Measurements from ENCODE around the gene MACROD2.
"Not testable (repeated sequence)": the region's sequence is repeated elsewhere in the genome, so short reads cannot be mapped to it uniquely, and the experiment has no call there.

MACROD2 gene

GRCh38 chr20:15076785-15077184 is 1081.5 kb downstream of the MACROD2 start:
- no peak for DNase-seq

- no peak for DNase-seq
These were observed 1082.5 kb downstream of the MACROD2 start for GRCh38 chr20:15077733-15078250.

GRCh38 chr20:15079594-15080340 is 1084.5 kb downstream of the MACROD2 start:
- no peak for DNase-seq

GRCh38 chr20:15081261-15081660 is 1085.9 kb downstream of the MACROD2 start:
- DNase-seq = no peak

GRCh38 chr20:15091421-15092037 is 1096.2 kb downstream of the MACROD2 start:
- no peak for DNase-seq

GRCh38 chr20:15098351-15098750 is 1103.0 kb downstream of the MACROD2 start:
- DNase-seq = no peak

GRCh38 chr20:15099130-15099529 is 1103.8 kb downstream of the MACROD2 start:
- no peak for DNase-seq

- DNase-seq = no peak
These were observed 1105.3 kb downstream of the MACROD2 start for GRCh38 chr20:15100506-15101160.

GRCh38 chr20:15107931-15108330 is 1112.6 kb downstream of the MACROD2 start:
- no peak for DNase-seq

- no peak for DNase-seq
These were observed 1114.2 kb downstream of the MACROD2 start for GRCh38 chr20:15109494-15109893.

- no peak for DNase-seq
These were observed 1116.3 kb downstream of the MACROD2 start for GRCh38 chr20:15111654-15112053.

GRCh38 chr20:15113144-15113773 is 1117.9 kb downstream of the MACROD2 start:
- DNase-seq = no peak

GRCh38 chr20:15119852-15120487 is 1124.7 kb downstream of the MACROD2 start:
- no peak for DNase-seq

GRCh38 chr20:15122613-15123012 is 1127.3 kb downstream of the MACROD2 start:
- no peak for DNase-seq

- no peak for DNase-seq
These were observed 1135.9 kb downstream of the MACROD2 start for GRCh38 chr20:15131176-15131575.

GRCh38 chr20:15138548-15139126 is 1143.3 kb downstream of the MACROD2 start:
- no peak for DNase-seq

GRCh38 chr20:15139522-15139921 is 1144.2 kb downstream of the MACROD2 start:
- no peak for DNase-seq

- no peak for DNase-seq
These were observed 1145.0 kb downstream of the MACROD2 start for GRCh38 chr20:15140286-15140685.

GRCh38 chr20:15140940-15141339 is 1145.6 kb downstream of the MACROD2 start:
- not testable (repeated sequence) for DNase-seq

GRCh38 chr20:15141861-15142260 is 1146.5 kb downstream of the MACROD2 start:
- DNase-seq = no peak

GRCh38 chr20:15143478-15143877 is 1148.2 kb downstream of the MACROD2 start:
- DNase-seq = no peak

GRCh38 chr20:15144916-15145315 is 1149.6 kb downstream of the MACROD2 start:
- no peak for DNase-seq

Measured in amniotic stem cell (primary cell).